HFFc6 (cell line): ENCODE data around the gene TERB1. TPM values are rescaled to one million over a fixed set of nuclear protein-coding genes. Genes with fewer than 3 reads are reported as not detected.
A peak's percentile ranks its signal among the peaks of the same experiment; 100 is the strongest.

Experiments used
- DNase-seq: peaks from one replicate; pipeline ENCODE4 v3.0.0-alpha.2; 2018
- H3K27ac Mint-ChIP-seq: 2 replicates; pipeline ENCODE4 v1.8.0; 2020; ENCODE audit warnings: mild to moderate bottlenecking, mixed read lengths
- H3K27me3 Mint-ChIP-seq: 2 replicates; pipeline ENCODE4 v1.8.0; 2021; ENCODE audit warnings: mild to moderate bottlenecking, moderate library complexity, mixed read lengths; ENCODE audit not compliant: insufficient read depth
- H3K36me3 Mint-ChIP-seq: 2 replicates; pipeline ENCODE4 v1.8.0; 2021; ENCODE audit warnings: low read depth, mixed read lengths
- H3K4me1 Mint-ChIP-seq: 2 replicates; pipeline ENCODE4 v1.8.0; 2020; ENCODE audit warnings: low read depth, mixed read lengths
- H3K4me3 Mint-ChIP-seq: 2 replicates; pipeline ENCODE4 v1.8.0; 2020; ENCODE audit warnings: mild to moderate bottlenecking, moderate library complexity, mixed read lengths
- H3K9me3 Mint-ChIP-seq: 2 replicates; pipeline ENCODE4 v1.8.0; 2020; ENCODE audit warnings: mild to moderate bottlenecking, mixed read lengths
- CTCF ChIP-seq: fragments of 200-600 bp; sonication (generic); IDR thresholded peaks from 2 replicates; pipeline ENCODE4 v1.5.0; 2021; ENCODE audit warnings: antibody characterized with exemption, mild to moderate bottlenecking
- total RNA-seq, 6 experiments: library from RNA; stranded (reverse); fragmentation: NEBNext Ultra II Directional; extraction: Animal tissue kit (Norgen Biotek cat#: 25700); gene quantifications; 2 replicates in 1 of 6; 3 replicates in 5 of 6; pipeline ENCODE4 v1.2.3, GENCODE V29; 2021

TERB1 gene
- total RNA-seq, 6 experiments from 2014 or later, result not detected

DNA sequence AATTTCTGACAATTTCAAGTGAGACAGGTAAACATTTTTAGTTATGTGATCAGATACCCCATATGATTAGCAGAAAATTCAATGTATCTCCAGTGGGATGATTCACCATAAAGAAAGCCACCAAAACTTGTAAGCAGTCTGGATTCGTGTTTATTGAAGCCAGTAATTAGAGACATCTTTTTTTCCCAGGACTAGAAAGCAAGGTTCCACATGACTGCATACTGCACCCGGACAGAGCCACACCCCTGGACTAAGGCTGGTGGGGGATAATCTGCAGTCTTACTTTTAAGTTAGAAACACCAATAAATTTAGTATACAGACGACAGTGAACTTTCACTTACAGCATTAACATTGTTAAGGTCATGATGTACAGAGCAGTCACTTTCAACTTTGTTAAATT lies 80.6 kb downstream of the TERB1 start:
- no peak for TF ChIP-seq CTCF
- no peaks in the 10 kb centered on the region for H3K9me3 Mint-ChIP-seq
- H3K27ac Mint-ChIP-seq, result peak overlapping the region; percentile 77
- peaks cover 41% of the 10 kb centered on the region for H3K4me1 Mint-ChIP-seq
- peak; percentile 32 for DNase-seq
- peak overlapping the region; percentile 72 for H3K4me3 Mint-ChIP-seq
- peaks cover 6% of the 10 kb centered on the region; the same call in 1 of the 2 replicates for H3K27me3 Mint-ChIP-seq
- peaks cover 18% of the 10 kb centered on the region for H3K36me3 Mint-ChIP-seq

DNA sequence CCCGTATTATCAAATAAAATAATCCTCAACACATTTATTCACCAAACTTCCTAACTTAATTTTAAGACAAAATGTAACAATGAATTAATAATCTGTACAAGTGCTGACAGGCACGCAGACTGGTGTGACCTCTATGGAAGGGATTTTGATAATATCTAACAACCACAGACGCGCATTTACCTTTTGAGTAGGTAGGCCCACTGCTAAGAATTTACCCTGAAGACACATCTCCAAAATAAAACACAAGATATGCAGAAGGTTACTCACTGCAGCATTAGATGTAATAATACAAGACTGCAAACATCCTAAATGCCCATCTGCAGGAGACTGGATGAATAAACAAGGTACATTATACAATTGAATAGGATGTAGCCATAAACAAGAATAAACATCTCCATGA lies 82.1 kb downstream of the TERB1 start:
- TF ChIP-seq CTCF, result no peak
- Mint-ChIP-seq H3K4me1 (peaks cover 47% of the 10 kb centered on the region), H3K9me3 (no peaks in the 10 kb centered on the region), H3K4me3 (no peak overlapping the region), H3K36me3 (peaks cover 10% of the 10 kb centered on the region), H3K27me3 (peaks cover 3% of the 10 kb centered on the region), H3K27ac (no peak overlapping the region)
- DNase-seq, result no peak

DNA sequence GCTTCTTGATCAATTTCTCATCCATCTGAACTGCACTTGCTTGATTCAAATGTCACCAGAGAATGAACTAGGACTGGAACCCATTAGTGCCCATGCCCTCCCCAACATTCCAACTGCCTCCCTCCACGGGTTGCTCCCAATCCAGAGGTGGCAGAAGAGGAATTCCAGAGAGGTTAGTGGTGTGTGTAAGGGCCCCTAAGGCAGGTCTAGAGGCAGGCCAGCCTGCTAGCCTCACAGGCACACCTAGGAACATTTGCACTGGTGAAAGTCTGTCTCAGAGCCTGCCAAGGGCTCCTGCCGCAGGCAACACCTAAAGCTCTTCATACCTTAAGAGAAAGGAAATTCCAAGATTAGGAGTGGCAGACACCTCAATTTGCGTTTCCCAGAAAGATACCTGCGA lies 83.6 kb downstream of the TERB1 start:
- DNase-seq, result peak; percentile 21
- peaks cover 47% of the 10 kb centered on the region for H3K4me1 Mint-ChIP-seq
- H3K4me3 Mint-ChIP-seq, result no peak overlapping the region
- peaks cover under 1% of the 10 kb centered on the region for H3K9me3 Mint-ChIP-seq
- H3K36me3 Mint-ChIP-seq, result no peaks in the 10 kb centered on the region; the same call in 1 of the 2 replicates
- peaks cover 5% of the 10 kb centered on the region for H3K27me3 Mint-ChIP-seq
- peak overlapping the region; percentile 79 for H3K27ac Mint-ChIP-seq
- no peak for TF ChIP-seq CTCF

DNA sequence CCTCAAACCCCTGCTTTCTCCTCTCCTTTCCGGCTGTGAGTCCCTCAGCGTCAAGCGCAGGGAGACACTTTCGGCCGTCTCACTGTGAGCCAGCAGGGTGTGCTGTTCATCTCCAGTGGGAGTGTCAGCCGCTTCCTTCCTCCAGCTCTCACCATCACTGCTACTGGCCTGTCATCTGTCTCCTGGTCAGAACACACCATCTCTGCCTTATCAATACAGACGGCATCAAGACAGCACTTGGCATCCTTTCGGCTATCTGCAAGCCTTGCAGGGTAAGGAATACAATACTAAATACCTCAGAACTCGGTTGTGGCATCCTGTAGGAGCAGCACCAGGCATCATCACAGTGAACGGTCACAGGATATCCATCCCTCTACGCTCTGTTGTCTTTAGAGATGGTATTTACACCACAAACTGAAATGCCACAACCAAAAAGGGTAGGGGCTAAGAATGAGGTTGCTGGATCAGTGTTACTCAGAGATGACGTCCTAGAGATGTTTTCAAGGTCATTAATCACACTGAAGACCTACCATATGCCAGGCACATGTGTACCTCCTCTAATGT lies 84.2 kb downstream of the TERB1 start:
- peak overlapping the region; percentile 79 for H3K27ac Mint-ChIP-seq
- peaks cover 6% of the 10 kb centered on the region for H3K9me3 Mint-ChIP-seq
- H3K27me3 Mint-ChIP-seq, result peaks cover 6% of the 10 kb centered on the region
- peak; percentile 81 for TF ChIP-seq CTCF
- H3K4me1 Mint-ChIP-seq, result peaks cover 47% of the 10 kb centered on the region
- H3K4me3 Mint-ChIP-seq, result 0 out of 2 replicates have a peak overlapping the region, but pooled peaks have one; percentile 38
- no peaks in the 10 kb centered on the region; the same call in 1 of the 2 replicates for H3K36me3 Mint-ChIP-seq
- DNase-seq, result peak; percentile 67

- H3K36me3 Mint-ChIP-seq, result no peaks in the 10 kb centered on the region
- peaks cover 26% of the 10 kb centered on the region for H3K4me1 Mint-ChIP-seq
- H3K4me3 Mint-ChIP-seq, result no peak overlapping the region
- H3K27me3 Mint-ChIP-seq, result peaks cover 8% of the 10 kb centered on the region
- no peak for TF ChIP-seq CTCF
- H3K9me3 Mint-ChIP-seq, result peaks cover 7% of the 10 kb centered on the region
- DNase-seq, result no peak
- H3K27ac Mint-ChIP-seq, result no peak overlapping the region
Observed at GRCh38 chr16:66714654-66715307, 86.6 kb downstream of the TERB1 start.
